Measurements from ENCODE around the gene SEC22A. TPM values are rescaled to one million over a fixed set of nuclear protein-coding genes. Genes with fewer than 3 reads are reported as not detected.

The SEC22A gene
- total and polyA plus RNA-seq, 2 of the 13 experiments (the other 11 are each of a cell fraction or from before 2014, with no cell fraction given), result 14.1 to 17.3 TPM

DNA sequence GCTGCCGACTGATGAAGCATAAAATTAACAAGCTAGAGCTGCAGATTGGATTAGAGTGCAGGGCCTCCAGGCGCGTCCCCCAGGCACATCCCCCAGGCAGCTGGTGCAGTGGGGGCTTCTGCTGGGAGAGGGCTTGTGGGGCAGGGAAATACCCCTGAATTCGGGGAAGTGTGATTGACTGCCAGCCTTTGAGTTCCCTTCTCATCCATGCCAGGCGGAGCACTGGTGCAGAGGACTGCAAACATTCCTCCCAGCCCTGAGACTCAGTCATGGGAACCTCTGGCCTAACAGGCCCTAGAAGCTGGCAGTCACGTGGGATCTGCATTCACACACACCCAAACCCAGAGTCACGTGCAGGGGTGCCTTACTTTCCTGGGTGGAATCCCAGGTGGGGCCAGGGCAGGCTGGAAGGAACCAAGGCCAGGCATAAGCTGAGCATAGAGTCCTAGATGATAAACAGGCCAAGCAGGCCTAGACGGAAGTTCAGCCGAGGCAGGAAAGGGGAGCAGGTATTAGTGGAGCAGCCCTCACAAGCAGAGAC lies 46.2 kb upstream of the SEC22A start:
- no peak overlapping the region for H3K27ac ChIP-seq (ENCODE audit: extremely low read length, insufficient read depth, low read length)
- TF ChIP-seq ZNF232 (CRISPR knock-in tag; IDR thresholded peaks at IDR 0.05; ENCODE audit: borderline replicate concordance) (no peak), ZNF83 (CRISPR knock-in tag; IDR thresholded peaks at IDR 0.05; ENCODE audit: borderline replicate concordance) (no peak), ZNF614 (CRISPR knock-in tag; IDR thresholded peaks at IDR 0.05; ENCODE audit: borderline replicate concordance) (no peak), ZNF781 (CRISPR knock-in tag; IDR thresholded peaks at IDR 0.05; ENCODE audit: borderline replicate concordance, not compliant biosample characterization) (no peak), ZBTB3 (CRISPR knock-in tag; IDR thresholded peaks at IDR 0.05; ENCODE audit: borderline replicate concordance, low read depth) (no peak), ZNF556 (CRISPR knock-in tag; IDR thresholded peaks at IDR 0.05; ENCODE audit: borderline replicate concordance) (no peak), MAFK (conservative IDR thresholded peaks at IDR 0.05 in 1 of 2, IDR thresholded peaks at IDR 0.05 in 1 of 2; ENCODE audit: low read length in 2 of 2) (no peak), KDM5A (IDR thresholded peaks at IDR 0.05; ENCODE audit: borderline replicate concordance, low read length) (no peak), ZNF674 (CRISPR knock-in tag; IDR thresholded peaks at IDR 0.05; ENCODE audit: low read depth) (no peak), ZNF557 (CRISPR knock-in tag; IDR thresholded peaks at IDR 0.05) (no peak), ZNF225 (CRISPR knock-in tag; IDR thresholded peaks at IDR 0.05) (no peak)
- TF ChIP-seq, protein P1, sequence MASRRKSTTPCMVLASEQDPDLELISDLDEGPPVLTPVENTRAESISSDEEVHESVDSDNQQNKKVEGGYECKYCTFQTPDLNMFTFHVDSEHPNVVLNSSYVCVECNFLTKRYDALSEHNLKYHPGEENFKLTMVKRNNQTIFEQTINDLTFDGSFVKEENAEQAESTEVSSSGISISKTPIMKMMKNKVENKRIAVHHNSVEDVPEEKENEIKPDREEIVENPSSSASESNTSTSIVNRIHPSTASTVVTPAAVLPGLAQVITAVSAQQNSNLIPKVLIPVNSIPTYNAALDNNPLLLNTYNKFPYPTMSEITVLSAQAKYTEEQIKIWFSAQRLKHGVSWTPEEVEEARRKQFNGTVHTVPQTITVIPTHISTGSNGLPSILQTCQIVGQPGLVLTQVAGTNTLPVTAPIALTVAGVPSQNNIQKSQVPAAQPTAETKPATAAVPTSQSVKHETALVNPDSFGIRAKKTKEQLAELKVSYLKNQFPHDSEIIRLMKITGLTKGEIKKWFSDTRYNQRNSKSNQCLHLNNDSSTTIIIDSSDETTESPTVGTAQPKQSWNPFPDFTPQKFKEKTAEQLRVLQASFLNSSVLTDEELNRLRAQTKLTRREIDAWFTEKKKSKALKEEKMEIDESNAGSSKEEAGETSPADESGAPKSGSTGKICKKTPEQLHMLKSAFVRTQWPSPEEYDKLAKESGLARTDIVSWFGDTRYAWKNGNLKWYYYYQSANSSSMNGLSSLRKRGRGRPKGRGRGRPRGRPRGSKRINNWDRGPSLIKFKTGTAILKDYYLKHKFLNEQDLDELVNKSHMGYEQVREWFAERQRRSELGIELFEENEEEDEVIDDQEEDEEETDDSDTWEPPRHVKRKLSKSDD (CRISPR knock-in tag; IDR thresholded peaks at IDR 0.05; ENCODE audit: low read depth), result no peak
- TF ChIP-seq, protein P2, sequence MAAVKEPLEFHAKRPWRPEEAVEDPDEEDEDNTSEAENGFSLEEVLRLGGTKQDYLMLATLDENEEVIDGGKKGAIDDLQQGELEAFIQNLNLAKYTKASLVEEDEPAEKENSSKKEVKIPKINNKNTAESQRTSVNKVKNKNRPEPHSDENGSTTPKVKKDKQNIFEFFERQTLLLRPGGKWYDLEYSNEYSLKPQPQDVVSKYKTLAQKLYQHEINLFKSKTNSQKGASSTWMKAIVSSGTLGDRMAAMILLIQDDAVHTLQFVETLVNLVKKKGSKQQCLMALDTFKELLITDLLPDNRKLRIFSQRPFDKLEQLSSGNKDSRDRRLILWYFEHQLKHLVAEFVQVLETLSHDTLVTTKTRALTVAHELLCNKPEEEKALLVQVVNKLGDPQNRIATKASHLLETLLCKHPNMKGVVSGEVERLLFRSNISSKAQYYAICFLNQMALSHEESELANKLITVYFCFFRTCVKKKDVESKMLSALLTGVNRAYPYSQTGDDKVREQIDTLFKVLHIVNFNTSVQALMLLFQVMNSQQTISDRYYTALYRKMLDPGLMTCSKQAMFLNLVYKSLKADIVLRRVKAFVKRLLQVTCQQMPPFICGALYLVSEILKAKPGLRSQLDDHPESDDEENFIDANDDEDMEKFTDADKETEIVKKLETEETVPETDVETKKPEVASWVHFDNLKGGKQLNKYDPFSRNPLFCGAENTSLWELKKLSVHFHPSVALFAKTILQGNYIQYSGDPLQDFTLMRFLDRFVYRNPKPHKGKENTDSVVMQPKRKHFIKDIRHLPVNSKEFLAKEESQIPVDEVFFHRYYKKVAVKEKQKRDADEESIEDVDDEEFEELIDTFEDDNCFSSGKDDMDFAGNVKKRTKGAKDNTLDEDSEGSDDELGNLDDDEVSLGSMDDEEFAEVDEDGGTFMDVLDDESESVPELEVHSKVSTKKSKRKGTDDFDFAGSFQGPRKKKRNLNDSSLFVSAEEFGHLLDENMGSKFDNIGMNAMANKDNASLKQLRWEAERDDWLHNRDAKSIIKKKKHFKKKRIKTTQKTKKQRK (IDR thresholded peaks at IDR 0.05; ENCODE audit: low read length), result no peak
- TF ChIP-seq, protein P3, sequence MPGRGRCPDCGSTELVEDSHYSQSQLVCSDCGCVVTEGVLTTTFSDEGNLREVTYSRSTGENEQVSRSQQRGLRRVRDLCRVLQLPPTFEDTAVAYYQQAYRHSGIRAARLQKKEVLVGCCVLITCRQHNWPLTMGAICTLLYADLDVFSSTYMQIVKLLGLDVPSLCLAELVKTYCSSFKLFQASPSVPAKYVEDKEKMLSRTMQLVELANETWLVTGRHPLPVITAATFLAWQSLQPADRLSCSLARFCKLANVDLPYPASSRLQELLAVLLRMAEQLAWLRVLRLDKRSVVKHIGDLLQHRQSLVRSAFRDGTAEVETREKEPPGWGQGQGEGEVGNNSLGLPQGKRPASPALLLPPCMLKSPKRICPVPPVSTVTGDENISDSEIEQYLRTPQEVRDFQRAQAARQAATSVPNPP (CRISPR knock-in tag; IDR thresholded peaks at IDR 0.05), result no peak
- TF ChIP-seq, protein P4, sequence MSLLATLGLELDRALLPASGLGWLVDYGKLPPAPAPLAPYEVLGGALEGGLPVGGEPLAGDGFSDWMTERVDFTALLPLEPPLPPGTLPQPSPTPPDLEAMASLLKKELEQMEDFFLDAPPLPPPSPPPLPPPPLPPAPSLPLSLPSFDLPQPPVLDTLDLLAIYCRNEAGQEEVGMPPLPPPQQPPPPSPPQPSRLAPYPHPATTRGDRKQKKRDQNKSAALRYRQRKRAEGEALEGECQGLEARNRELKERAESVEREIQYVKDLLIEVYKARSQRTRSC (CRISPR knock-in tag; IDR thresholded peaks at IDR 0.05; ENCODE audit: low read depth), result no peak
- H3K4me2 ChIP-seq (ENCODE audit: low read depth, low read length), result no peak overlapping the region
- no peak overlapping the region for H3K9ac ChIP-seq (ENCODE audit: insufficient read depth, low read depth, low read length)
- ATAC-seq (no peak), FAIRE-seq (no peak), DNase-seq (ENCODE audit: low spot score) (no peak)
- intact Hi-C loops (cut with micrococcal nuclease; ENCODE audit: unreplicated experiment), result no loop called here
- H3K79me2 ChIP-seq (ENCODE audit: insufficient read depth, low read length), result no peaks in the 10 kb centered on the region
- ChIA-PET POLR2A (no interaction called here), CTCF (ENCODE audit: low intra/inter-chr PET ratio, low total read pairs) (no interaction called here)
- H3K4me3 ChIP-seq (replicated peaks in 1 of 3; ENCODE audit: insufficient read depth in 1 of 3, low read depth in 2 of 3, low read length in 3 of 3), result no peak overlapping the region
- in situ Hi-C loops (cut with HindIII; ENCODE audit: extremely low pct_ligation_motif_present, low pct_unique_long_range_greater_than_20kb), result no loop called here
- peaks cover 7% of the 10 kb centered on the region; the same call in 1 of the 2 replicates for H4K20me1 ChIP-seq (ENCODE audit: insufficient read depth, low read length)
- no peak overlapping the region for H2AFZ ChIP-seq (ENCODE audit: low read length)
- no peaks in the 10 kb centered on the region for H3K9me3 ChIP-seq (ENCODE audit: low read length)
- BruUV-seq (replicated peaks), result no TSS peak
- peaks cover 23 to 68% of the 10 kb centered on the region in 2 experiments for H3K36me3 ChIP-seq (replicated peaks in 1 of 2; ENCODE audit: control insufficient read depth in 1 of 2, insufficient read depth in 2 of 2, low read length in 2 of 2)
- H3K27me3 ChIP-seq (ENCODE audit: control insufficient read depth in 1 of 2, insufficient read depth in 2 of 2, low read length in 2 of 2), result no peaks in the 10 kb centered on the region
- peaks cover 26% of the 10 kb centered on the region for H3K4me1 ChIP-seq (ENCODE audit: insufficient read depth, low read length)
- WGBS (ENCODE audit: low lambda C conversion rate), result 93% methylated on average over 8 of the region's 9 CpGs
